IPS DF 4.7 (cell line): ENCODE measurements around the gene CCDC185.
"Not testable (repeated sequence)": the region's sequence is repeated elsewhere in the genome, so short reads cannot be mapped to it uniquely, and the experiment has no call there.

ENCODE experiments used
- DNase-seq: peaks from one replicate; pipeline ENCODE4 v3.0.0-alpha.2; 2013; ENCODE audit warnings: low spot score; ENCODE audit errors: extremely low read depth

Gene CCDC185

GRCh38 chr1:223394242-223394641 is 1.0 kb downstream of the CCDC185 start:
- no peak for DNase-seq

GRCh38 chr1:223394706-223395105 is 1.5 kb downstream of the CCDC185 start:
- DNase-seq = no peak

- DNase-seq = not testable (repeated sequence)
Observed at GRCh38 chr1:223399393-223399792, 6.2 kb downstream of the CCDC185 start.

- DNase-seq = no peak
Observed at GRCh38 chr1:223401873-223402789, 8.9 kb downstream of the CCDC185 start.

GRCh38 chr1:223402790-223403142 is 9.6 kb downstream of the CCDC185 start:
- DNase-seq = no peak

GRCh38 chr1:223403184-223403815 is 10.1 kb downstream of the CCDC185 start:
- no peak for DNase-seq

- no peak for DNase-seq
Observed at GRCh38 chr1:223405507-223405906, 12.3 kb downstream of the CCDC185 start.

- DNase-seq = no peak
Observed at GRCh38 chr1:223410036-223410435, 16.8 kb downstream of the CCDC185 start.

- DNase-seq = no peak
Observed at GRCh38 chr1:223411309-223411708, 18.1 kb downstream of the CCDC185 start.

GRCh38 chr1:223411710-223412109 is 18.5 kb downstream of the CCDC185 start:
- no peak for DNase-seq

GRCh38 chr1:223413216-223413615 is 20.0 kb downstream of the CCDC185 start:
- no peak for DNase-seq

- DNase-seq = no peak
Observed at GRCh38 chr1:223417444-223417843, 24.2 kb downstream of the CCDC185 start.

- no peak for DNase-seq
Observed at GRCh38 chr1:223417903-223418663, 24.9 kb downstream of the CCDC185 start.

- DNase-seq = no peak
Observed at GRCh38 chr1:223419115-223419514, 25.9 kb downstream of the CCDC185 start.

GRCh38 chr1:223419561-223419960 is 26.3 kb downstream of the CCDC185 start:
- DNase-seq = no peak

- no peak for DNase-seq
Observed at GRCh38 chr1:223421025-223421424, 27.8 kb downstream of the CCDC185 start.

GRCh38 chr1:223421676-223422075 is 28.5 kb downstream of the CCDC185 start:
- no peak for DNase-seq

GRCh38 chr1:223422911-223423310 is 29.7 kb downstream of the CCDC185 start:
- DNase-seq = no peak

GRCh38 chr1:223423641-223424233 is 30.5 kb downstream of the CCDC185 start:
- no peak for DNase-seq

GRCh38 chr1:223425550-223425949 is 32.3 kb downstream of the CCDC185 start:
- no peak for DNase-seq

GRCh38 chr1:223426936-223427335 is 33.7 kb downstream of the CCDC185 start:
- DNase-seq = no peak

GRCh38 chr1:223429313-223429731 is 36.1 kb downstream of the CCDC185 start:
- no peak for DNase-seq
